Heart left ventricle (tissue), 16 donors: ENCODE measurements around the gene CD27. TPM values are rescaled to one million over a fixed set of nuclear protein-coding genes. Genes with fewer than 3 reads are reported as not detected.

ENCODE experiments used
- ATAC-seq, 4 donors: fragments of 200-7000 bp; cut with Tn5 transposase; one replicate each; pipeline ENCODE4 v1.9.1; 2020 to 2022; ENCODE audit warnings: moderate library complexity in 4 of 4, mild to moderate bottlenecking in 3 of 4, moderate number of reproducible peaks in 1 of 4
- DNase-seq, 5 donors: peaks; one replicate each; pipeline ENCODE4 v3.0.0-alpha.2; 2020
- H3K27ac ChIP-seq, 12 donors: fragments of 200-600 bp; sonication (generic) in 4 of 12; one replicate each; pipeline versions ENCODE4 v1.5.0 to v1.8.0; 2016 to 2022; ENCODE audit warnings: mild to moderate bottlenecking in 2 of 12
- H3K27me3 ChIP-seq, 9 donors: fragments of 200-600 bp; sonication (generic) in 2 of 9; one replicate each; pipeline versions ENCODE4 v1.5.1 to v1.8.0; 2016 to 2022; ENCODE audit warnings: mild to moderate bottlenecking in 3 of 9
- H3K36me3 ChIP-seq, 9 donors: fragments of 200-600 bp; sonication (generic) in 2 of 9; one replicate each; pipeline versions ENCODE4 v1.5.0 to v1.8.0; 2018 to 2022; ENCODE audit warnings: mild to moderate bottlenecking in 2 of 9
- H3K4me1 ChIP-seq, 12 donors: fragments of 200-600 bp; sonication (generic) in 4 of 12; one replicate each; pipeline versions ENCODE4 v1.5.0 to v1.8.0; 2016 to 2022; ENCODE audit warnings: mild to moderate bottlenecking in 3 of 12
- H3K4me3 ChIP-seq, 12 donors: fragments of 200-600 bp; sonication (generic) in 4 of 12; one replicate each; pipeline versions ENCODE4 v1.5.0 to v1.8.0; 2017 to 2022; ENCODE audit warnings: mild to moderate bottlenecking in 9 of 12, moderate library complexity in 4 of 12
- H3K9me3 ChIP-seq, 12 donors: fragments of 200-600 bp; sonication (generic) in 4 of 12; one replicate each; pipeline versions ENCODE4 v1.5.0 to v1.8.0; 2016 to 2022; ENCODE audit warnings: mild to moderate bottlenecking in 1 of 12
- CTCF ChIP-seq, 12 donors: fragments of 200-600 bp; sonication (generic) in 4 of 12; IDR thresholded peaks; one replicate each; pipeline versions ENCODE4 v1.5.0 to v1.8.0; 2018 to 2022; ENCODE audit warnings: antibody characterized with exemption in 12 of 12, mild to moderate bottlenecking in 5 of 12
- POLR2A ChIP-seq, 2 donors: fragments of 450-650 bp; IDR thresholded peaks; one replicate each; pipeline ENCODE4 v1.6.1; 2017; ENCODE audit warnings: antibody characterized with exemption in 2 of 2, mild to moderate bottlenecking in 2 of 2, moderate library complexity in 2 of 2
- WGBS, 4 donors: extraction: QIAGEN DNeasy Blood & Tissue Kit in 2 of 4; methylation state at CpG; one replicate each; pipeline versions ENCODE4 v1.1.5 to v1.1.7; 2013 to 2018; 5-methylcytosine and 5-hydroxymethylcytosine counted together
- intact Hi-C, 10 donors: fragments of 100-400 bp; cut with DNase I; formaldehyde crosslinking; loops; one replicate each; pipeline versions ENCODE4 v1.11.1 to v1.14.2; 2022
- polyA plus RNA-seq, 2 donors: library from polyadenylated mRNA; stranded (reverse); fragments of 200-250 nt; gene quantifications; one replicate each; pipeline ENCODE4 v1.2.3, GENCODE V29; 2013
- total RNA-seq, 9 donors: library from RNA; depleted of rRNA in 2 of 9; stranded (reverse); fragments of >200 nt in 2 of 9; fragmentation: NEBNext Ultra II Directional in 3 of 9; extraction: Animal tissue kit (Norgen Biotek cat#: 25700) in 3 of 9; gene quantifications; one replicate each; pipeline versions ENCODE4 v1.1.0 to v1.2.4, GENCODE V29; 2016 to 2023
- donor health status: ischemic (EF 13 %, LVEDD 7.1; RV severe dilation, severe dysfunction).
- donor health status: healthy with polysubstance abuse.
- donor health status: DM: no; HTN: yes; CAD: no.
- donor health status: DM: no; HTN: no; CAD: no.
- donor health status: ischemic (EF 25% LVEDD 6.9; RV normal size, moderate dysfunction).
- donor health status: ischemic (EF 25% LVEDD 5.7; RV mildly dilated, moderate dysfunction).
- donor health status: healthy.
- donor health status: DM: yes; HTN: yes; CAD: no.
- donor health status: ischemic (EF 35%, LVEDD 5.7; RV mildly dilated, moderate dysfunction).
- donor health status: nonischemic (EF 11% LVEDD 7.7; RV severe dilation, severe dysfunction).
- donor health status: DM: yes; HTN: yes; CAD: no.
- donor health status: PGD.
- donor health status: ischemic (EF 29% LVEDD 5.4; RV normal size, mild dysfunction).
- donor health status: nonischemic (EF 23%, LVEDD 6.1; RV moderate dilation, normal function).

Gene CD27
- total and polyA plus RNA-seq, 11 donors: 0.19 to 5.3 (median 0.40) TPM; not detected in 6

- intact Hi-C loops: loop anchor here in 9 of 10 donors (5.0 to 10.0 kb wide), 6 partner anchors 42 to 137 kb away; partner anchors contain the start of genes IFFO1 (in 3 of the 9) and GAPDH (in 2 of the 9)
- Histone ChIP-seq H3K27me3 (no peaks in the 10 kb centered on the region), H3K4me3 (no peak overlapping the region), H3K36me3 (no peaks in the 10 kb centered on the region), H3K27ac (no peak overlapping the region), H3K9me3 (no peaks in the 10 kb centered on the region), H3K4me1 (peaks cover 0 to 21% (median 5%) of the 10 kb centered on the region in 12 donors)
- 71 to 82% (median 75%) methylated on average over 4 of the region's 4 CpGs for WGBS, 4 donors
- TF ChIP-seq POLR2A (IDR thresholded peaks at IDR 0.05): no peak
- TF ChIP-seq CTCF (IDR thresholded peaks at IDR 0.05): no peak
- DNase-seq (no peak), ATAC-seq (no peak)
Measured at GRCh38 chr12:6420364-6420763, 24.4 kb upstream of the CD27 start.

GRCh38 chr12:6423267-6424007 lies 21.3 kb upstream of the CD27 start:
- Histone ChIP-seq H3K27ac (peak overlapping the region in 1 of 12 donors; percentile 31), H3K36me3 (no peaks in the 10 kb centered on the region), H3K4me1 (peaks cover 0 to 18% (median 5%) of the 10 kb centered on the region in 12 donors), H3K4me3 (no peak overlapping the region), H3K9me3 (no peaks in the 10 kb centered on the region), H3K27me3 (no peaks in the 10 kb centered on the region)
- DNase-seq: peak; percentile 83 to 92 (median 87)
- TF ChIP-seq CTCF (IDR thresholded peaks at IDR 0.05) (peak; percentile 79 to 97 (median 92)), POLR2A (IDR thresholded peaks at IDR 0.05) (no peak)
- 0 to 6% (median 5%) methylated on average over 3 to 9 of the region's 9 CpGs for WGBS, 4 donors
- peak; percentile 94 to 99 (median 98) for ATAC-seq
- intact Hi-C loops: loop anchor here (1.0 to 10.0 kb wide), 12 partner anchors 39 to 134 kb away; partner anchors contain the start of genes GAPDH (in 4 of the 10), IFFO1 (in 3 of the 10) and MRPL51 (in 1 of the 10)

- no peaks in the 10 kb centered on the region for H3K27me3 ChIP-seq
- peaks cover 0 to 18% (median 5%) of the 10 kb centered on the region in 12 donors for H3K4me1 ChIP-seq
- peak in 3 of 4 donors; percentile 28 to 38 (median 33) for ATAC-seq
- no peaks in the 10 kb centered on the region for H3K9me3 ChIP-seq
- peak overlapping the region in 1 of 12 donors; percentile 31 for H3K27ac ChIP-seq
- TF ChIP-seq CTCF (IDR thresholded peaks at IDR 0.05): no peak
- TF ChIP-seq POLR2A (IDR thresholded peaks at IDR 0.05): no peak
- 44 to 59% (median 50%) methylated on average over 6 of the region's 6 CpGs for WGBS, 4 donors
- no peak overlapping the region for H3K4me3 ChIP-seq
- intact Hi-C loops: loop anchor here in 9 of 10 donors (2.0 to 10.0 kb wide), 7 partner anchors 38 to 133 kb away; partner anchors contain the start of genes IFFO1 (in 3 of the 9) and GAPDH (in 2 of the 9)
- no peak for DNase-seq
- H3K36me3 ChIP-seq: no peaks in the 10 kb centered on the region
Measured at GRCh38 chr12:6424008-6424347, 20.8 kb upstream of the CD27 start.

GRCh38 chr12:6424866-6425265 lies 19.9 kb upstream of the CD27 start:
- H3K9me3 ChIP-seq: no peaks in the 10 kb centered on the region
- DNase-seq (no peak), ATAC-seq (no peak)
- H3K27ac ChIP-seq: no peak overlapping the region
- no peaks in the 10 kb centered on the region for H3K27me3 ChIP-seq
- no peak for TF ChIP-seq CTCF (IDR thresholded peaks at IDR 0.05)
- TF ChIP-seq POLR2A (IDR thresholded peaks at IDR 0.05): no peak
- no peak overlapping the region for H3K4me3 ChIP-seq
- no peaks in the 10 kb centered on the region for H3K36me3 ChIP-seq
- 83 to 88% (median 84%) methylated on average over 8 of the region's 8 CpGs for WGBS, 4 donors
- intact Hi-C loops: loop anchor here in 9 of 10 donors (2.0 to 10.0 kb wide), 7 partner anchors 37 to 132 kb away; partner anchors contain the start of genes IFFO1 (in 3 of the 9) and GAPDH (in 2 of the 9)
- H3K4me1 ChIP-seq: peaks cover 0 to 18% (median 5%) of the 10 kb centered on the region in 12 donors
